Esophagus squamous epithelium (tissue), 4 donors: ENCODE results near the gene AFF3.
"Not testable (repeated sequence)": the region's sequence is repeated elsewhere in the genome, so short reads cannot be mapped to it uniquely, and the experiment has no call there.

Experiments used
- POLR2A ChIP-seq, 4 donors: fragments of 450-650 bp; IDR thresholded peaks; one replicate each; pipeline ENCODE4 v1.6.1; 2017; ENCODE audit warnings: antibody characterized with exemption in 4 of 4, mild to moderate bottlenecking in 4 of 4, moderate library complexity in 3 of 4
- TF ChIP-seq, protein P1 (sequence below), 6 experiments: fragments of 450-650 bp in 4 of 6; fragments of 200-600 bp in 2 of 6; sonication (generic) in 2 of 6; IDR thresholded peaks; one replicate each; pipeline ENCODE4 v1.5.1; 2016 to 2019; ENCODE audit warnings: antibody characterized with exemption in 6 of 6, mild to moderate bottlenecking in 4 of 6, moderate library complexity in 4 of 6

DNA sequence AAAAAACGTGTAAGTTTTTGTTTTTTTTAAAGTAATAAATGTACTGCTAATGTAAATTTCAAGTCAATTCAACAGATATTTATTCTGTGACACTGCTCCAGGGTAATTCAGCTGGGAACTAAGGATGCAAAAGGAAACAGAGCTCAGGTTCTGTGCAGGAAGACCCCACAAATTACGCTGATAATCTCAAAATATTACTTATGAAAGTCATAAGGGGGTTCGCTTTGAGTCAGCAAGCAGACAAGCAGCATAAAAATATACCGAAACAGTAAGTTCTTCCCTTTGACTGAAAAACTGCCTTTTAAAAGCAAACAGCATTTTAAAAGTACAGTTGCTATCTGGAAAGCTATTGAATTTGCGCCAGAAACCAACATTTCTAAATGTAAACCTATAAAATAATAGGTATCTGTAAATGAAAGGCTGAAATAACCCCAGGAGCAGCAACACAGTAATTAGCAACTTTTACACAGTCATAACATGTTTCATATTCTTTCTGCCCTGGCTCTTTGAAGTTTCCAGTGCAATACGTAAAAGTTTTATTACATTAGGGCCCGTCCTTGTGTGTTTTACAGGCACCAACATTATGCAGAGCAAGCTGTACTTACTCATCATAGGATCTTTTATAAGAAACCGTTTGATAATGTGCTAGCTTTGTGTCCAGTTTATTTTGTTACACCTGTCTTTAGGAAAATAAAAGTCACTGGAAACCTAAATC lies 39.8 kb downstream of the AFF3 start:
- TF ChIP-seq, protein P1, sequence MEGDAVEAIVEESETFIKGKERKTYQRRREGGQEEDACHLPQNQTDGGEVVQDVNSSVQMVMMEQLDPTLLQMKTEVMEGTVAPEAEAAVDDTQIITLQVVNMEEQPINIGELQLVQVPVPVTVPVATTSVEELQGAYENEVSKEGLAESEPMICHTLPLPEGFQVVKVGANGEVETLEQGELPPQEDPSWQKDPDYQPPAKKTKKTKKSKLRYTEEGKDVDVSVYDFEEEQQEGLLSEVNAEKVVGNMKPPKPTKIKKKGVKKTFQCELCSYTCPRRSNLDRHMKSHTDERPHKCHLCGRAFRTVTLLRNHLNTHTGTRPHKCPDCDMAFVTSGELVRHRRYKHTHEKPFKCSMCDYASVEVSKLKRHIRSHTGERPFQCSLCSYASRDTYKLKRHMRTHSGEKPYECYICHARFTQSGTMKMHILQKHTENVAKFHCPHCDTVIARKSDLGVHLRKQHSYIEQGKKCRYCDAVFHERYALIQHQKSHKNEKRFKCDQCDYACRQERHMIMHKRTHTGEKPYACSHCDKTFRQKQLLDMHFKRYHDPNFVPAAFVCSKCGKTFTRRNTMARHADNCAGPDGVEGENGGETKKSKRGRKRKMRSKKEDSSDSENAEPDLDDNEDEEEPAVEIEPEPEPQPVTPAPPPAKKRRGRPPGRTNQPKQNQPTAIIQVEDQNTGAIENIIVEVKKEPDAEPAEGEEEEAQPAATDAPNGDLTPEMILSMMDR (IDR thresholded peaks at IDR 0.05) = not testable (repeated sequence)
- TF ChIP-seq POLR2A (IDR thresholded peaks at IDR 0.05) = not testable (repeated sequence)
